IMR-90 (cell line): ENCODE measurements around the gene PYGM.

Experiments used
- CEBPB ChIP-seq: IDR thresholded peaks from 2 replicates; pipeline ENCODE4 v1.6.1; 2012; ENCODE audit warnings: low read depth, low read length, improper control_type of control experiment
- CTCF ChIP-seq: conservative IDR thresholded peaks from 2 replicates; pipeline ENCODE4 v1.5.1; 2012; ENCODE audit warnings: mild to moderate bottlenecking, low read depth, low read length, improper control_type of control experiment
- ELK1 ChIP-seq: fragments of 150-350 bp; IDR thresholded peaks from 2 replicates; pipeline ENCODE4 v1.6.1; 2016; ENCODE audit warnings: low read depth, mild to moderate bottlenecking, low read length, moderate library complexity, borderline replicate concordance
- MAZ ChIP-seq: IDR thresholded peaks from 2 replicates; pipeline ENCODE4 v1.6.1; 2012; ENCODE audit warnings: low read depth, mild to moderate bottlenecking, low read length, improper control_type of control experiment, moderate library complexity, borderline replicate concordance
- POLR2A ChIP-seq: IDR thresholded peaks from 2 replicates; pipeline ENCODE4 v1.6.1; 2012; ENCODE audit warnings: mild to moderate bottlenecking, low read depth, low read length
- RCOR1 ChIP-seq: IDR thresholded peaks from 2 replicates; pipeline ENCODE4 v1.6.1; 2012; ENCODE audit warnings: mild to moderate bottlenecking, low read length, improper control_type of control experiment; ENCODE audit not compliant: insufficient replicate concordance
- USF2 ChIP-seq: fragments of 150-350 bp; IDR thresholded peaks from 2 replicates; pipeline ENCODE4 v1.6.1; 2017; ENCODE audit warnings: mild to moderate bottlenecking, antibody characterized with exemption, low read length, low read depth

- TF ChIP-seq CTCF (no peak), CEBPB (no peak), POLR2A (no peak), USF2 (no peak), MAZ (no peak), RCOR1 (no peak), ELK1 (no peak)
These were observed 24.7 kb downstream of the PYGM start for GRCh38 chr11:64734811-64735724.
